Stimulated activated CD8-positive, alpha-beta memory T cell treated with anti-CD3 and anti-CD28 coated beads, Interleukin-7, amount 100 ng/mL, for 48 hours (primary cell): Measurements from ENCODE around the gene MYO15B.

ENCODE experiments used
- DNase-seq, 2 donors: peaks; one replicate each; pipeline ENCODE4 v3.0.0-alpha.2; 2020; ENCODE audit warnings: low read depth in 1 of 2; ENCODE audit errors: extremely low read depth in 1 of 2

Gene MYO15B

DNA sequence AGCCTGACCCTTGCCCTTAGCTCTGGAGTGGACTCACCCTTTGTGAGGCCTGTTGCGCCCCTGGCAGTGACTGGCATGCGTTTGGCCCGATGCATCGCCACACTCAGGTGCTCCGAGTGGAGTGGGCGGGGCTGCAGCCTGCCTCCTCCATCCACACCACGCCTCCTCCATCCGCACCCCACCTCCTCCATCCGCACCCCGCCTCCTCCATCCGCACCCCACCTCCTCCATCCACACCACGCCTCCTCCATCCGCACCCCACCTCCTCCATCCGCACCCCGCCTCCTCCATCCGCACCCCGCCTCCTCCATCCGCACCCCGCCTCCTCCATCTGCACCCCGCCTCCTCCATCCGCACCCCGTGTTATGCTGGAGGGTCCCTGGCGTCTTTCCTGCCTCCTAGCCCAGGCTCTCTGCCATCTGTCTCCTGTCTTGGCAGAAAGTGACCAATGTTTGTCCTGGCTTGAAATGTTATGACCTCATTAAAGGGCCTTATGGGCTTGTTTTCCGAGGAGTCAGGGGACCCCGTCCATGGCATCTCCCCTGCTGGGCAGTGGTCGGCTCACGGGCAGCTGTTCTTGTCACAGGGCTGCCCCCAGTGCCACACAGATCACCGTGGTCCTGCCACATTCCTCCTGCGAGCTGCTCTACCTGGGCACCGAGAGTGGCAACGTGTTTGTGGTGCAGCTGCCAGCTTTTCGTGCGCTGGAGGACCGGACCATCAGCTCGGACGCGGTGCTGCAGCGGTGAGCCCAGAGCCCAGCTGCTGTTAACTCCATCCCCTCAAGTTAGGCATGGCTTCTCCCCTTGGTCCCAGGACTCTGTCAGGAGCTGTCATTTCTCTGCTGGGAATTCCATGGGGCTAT is 28.7 kb upstream of the MYO15B start:
- no peak for DNase-seq

DNA sequence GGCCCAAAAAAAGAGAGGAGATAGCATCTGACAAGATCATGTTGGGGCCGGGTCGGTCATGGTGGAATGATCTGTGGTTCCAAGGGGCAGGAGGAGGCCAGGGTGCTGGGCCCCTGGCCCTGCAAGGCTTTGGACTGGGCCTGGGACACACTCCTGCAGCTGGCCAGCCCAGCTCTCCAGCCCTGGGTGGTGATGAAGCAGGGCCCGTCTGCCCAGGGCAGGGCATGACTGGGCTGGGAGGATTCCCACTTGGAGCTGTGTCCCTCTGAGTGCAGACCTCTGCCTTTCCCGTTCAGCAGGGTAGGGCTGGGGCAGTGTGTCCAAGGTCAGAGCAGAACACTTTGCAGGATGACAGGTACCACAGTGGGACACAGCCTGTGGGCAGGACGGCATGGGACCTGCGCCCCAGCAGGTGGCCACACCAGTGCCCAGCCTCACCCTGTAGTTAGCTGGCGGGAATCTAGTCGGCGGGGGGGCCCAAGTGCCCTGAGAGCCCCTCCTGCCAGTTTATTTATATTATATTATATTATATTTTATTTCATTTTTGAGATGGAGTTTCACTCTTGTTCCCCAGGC is 27.6 kb upstream of the MYO15B start:
- no peak for DNase-seq

DNA sequence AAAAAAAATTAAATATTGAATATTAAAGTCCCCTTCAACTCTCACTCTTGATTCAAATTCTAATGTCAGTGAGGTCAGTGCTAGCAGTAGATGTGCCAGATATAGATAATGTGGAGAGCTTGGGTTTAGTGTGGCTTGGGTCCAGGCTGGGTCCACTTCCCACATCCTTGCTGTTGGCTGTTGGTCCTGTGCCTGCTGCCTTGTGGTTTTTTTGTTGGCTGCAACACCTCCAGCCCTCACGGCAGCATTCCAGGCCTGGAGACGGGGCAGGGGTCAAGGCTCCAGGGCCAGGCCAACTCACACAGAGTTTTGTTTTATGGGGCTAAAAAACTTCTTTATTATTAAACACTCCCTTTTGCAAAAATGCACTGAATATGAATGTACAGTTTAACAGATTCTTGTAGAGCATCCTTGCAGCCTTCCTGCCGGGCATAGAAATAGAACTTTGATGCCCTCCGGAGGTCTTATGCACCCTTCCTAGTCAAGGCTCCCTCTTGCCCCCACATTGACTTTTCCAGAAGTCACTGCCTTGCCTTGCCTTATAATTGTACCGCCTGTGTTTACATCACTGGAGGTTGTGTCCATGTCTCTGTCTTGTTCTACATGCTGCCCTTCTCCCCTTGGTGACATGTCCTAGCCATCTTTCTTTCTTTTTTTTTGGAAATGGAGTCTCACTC is 25.5 kb upstream of the MYO15B start:
- DNase-seq: no peak

DNA sequence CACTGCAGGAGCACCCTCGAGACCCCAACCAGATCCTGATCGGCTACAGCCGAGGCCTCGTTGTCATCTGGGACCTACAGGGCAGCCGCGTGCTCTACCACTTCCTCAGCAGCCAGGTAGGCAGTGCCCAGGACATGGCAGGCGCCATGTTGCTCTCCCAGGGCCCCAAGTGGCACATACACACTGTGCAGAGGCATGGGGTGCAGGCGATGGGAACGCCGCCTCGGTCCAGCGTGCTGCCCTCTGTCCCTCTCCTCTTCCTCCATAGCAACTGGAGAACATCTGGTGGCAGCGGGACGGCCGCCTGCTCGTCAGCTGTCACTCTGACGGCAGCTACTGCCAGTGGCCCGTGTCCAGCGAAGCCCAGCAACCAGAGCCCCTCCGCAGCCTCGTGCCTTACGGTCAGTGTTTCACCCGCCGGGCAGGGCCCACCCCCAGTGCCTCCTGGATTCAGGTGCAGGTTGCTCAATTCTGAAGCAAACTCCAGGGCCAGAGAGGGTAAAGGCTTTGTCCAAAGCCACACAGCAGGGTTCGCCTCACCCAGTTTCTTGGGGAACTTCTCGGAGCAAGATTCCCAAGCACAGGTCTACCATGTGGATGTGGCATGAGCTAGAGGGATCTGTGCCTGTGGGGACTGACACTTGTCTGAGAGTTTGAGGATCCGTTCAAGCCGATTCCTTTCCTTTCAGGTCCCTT is 24.4 kb upstream of the MYO15B start:
- no peak for DNase-seq

DNA sequence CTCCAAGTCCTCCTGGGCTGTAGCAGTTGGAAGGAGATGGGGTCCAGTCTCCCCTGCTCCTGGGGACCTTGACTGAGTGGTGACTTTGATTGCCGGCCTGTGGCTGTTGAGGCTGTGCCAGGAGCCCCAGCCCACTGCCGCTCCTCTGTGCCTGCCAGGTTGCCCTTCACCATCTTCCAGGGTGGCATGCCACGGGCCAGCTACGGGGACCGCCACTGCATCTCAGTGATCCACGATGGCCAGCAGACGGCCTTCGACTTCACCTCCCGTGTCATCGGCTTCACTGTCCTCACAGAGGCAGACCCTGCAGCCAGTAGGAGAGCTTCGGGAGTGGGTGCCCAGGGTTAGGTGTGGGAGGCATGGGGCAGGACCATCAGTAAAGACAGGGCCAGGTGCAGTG is 23.4 kb upstream of the MYO15B start:
- no peak for DNase-seq

DNA sequence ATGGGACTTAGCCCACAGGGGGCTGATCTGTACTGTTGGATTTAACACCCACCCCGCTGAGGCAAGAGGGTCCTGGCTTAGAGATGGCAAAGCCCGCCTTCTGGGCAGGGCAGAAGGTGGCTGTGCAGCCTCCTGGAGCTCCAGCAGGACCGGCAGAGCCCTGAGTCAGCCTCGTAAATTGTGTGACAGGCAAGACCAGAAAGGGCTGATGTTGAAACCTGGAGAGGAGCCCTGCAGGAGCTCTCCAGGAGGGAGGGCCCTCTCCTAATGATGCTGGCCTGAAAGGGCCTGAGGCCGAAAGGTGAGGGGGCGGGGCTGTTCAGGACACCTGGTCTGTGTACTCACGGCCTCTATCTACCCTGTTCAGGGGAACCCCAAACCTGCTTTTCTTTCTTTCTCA is 22.5 kb upstream of the MYO15B start:
- no peak for DNase-seq

DNA sequence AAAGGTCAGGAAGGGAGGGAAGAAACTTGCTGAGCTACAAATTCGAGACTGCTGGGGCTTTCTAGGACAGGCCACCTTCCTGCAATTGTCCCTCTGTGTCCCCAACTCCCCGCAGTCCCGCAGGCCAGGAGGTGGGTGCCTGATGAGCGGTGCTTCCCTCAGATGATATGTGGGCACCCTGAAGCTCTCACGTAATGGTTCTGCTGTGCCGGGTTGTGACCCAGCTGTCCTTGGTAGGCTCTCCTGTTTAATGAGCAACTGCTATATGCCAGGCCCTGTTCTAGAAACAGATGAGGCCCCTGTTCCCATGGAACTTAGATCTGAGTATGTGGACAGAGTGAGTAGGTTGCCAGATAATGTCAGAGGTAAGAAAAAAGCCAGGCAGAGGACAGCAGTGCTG is 22.0 kb upstream of the MYO15B start:
- no peak for DNase-seq

DNA sequence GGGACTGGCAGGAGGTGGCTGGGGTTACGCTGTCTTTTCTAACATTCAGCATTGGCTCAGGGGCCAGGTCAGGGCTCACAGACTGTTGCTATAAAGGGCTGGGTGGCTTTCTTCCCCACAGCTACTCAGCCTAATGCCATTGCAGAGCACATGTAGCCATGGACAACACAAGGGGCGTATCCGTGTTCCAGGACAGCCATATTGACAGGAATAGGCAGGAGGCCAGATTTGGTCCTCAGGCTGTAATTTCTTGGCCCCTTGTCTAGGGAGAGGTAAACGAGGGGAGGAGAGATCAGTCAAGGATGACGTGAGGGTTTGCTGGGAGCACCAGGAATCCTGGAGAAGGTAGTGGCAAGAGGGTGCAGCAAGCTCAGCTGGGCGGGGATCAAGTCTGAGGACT is 21.2 kb upstream of the MYO15B start:
- no peak for DNase-seq

DNA sequence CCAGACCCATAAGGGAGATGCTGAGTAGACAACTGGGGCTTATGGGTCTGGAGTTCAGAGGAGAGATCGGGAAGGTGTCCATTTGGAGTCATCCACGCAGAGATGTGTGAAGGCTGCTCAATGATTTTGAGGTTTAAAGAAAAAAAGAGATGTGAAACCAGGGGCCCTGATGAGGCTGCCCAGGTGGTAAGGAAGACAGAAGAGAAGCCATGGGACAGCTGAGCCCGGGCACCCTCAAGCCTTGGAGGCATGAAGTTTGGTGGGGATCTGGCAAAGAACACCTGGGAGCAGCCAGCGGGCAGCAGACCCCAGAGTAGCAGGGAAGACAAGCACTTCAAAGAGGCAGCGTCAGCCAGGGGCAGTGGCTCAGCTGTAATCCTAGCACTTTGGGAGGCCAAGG is 20.8 kb upstream of the MYO15B start:
- no peak for DNase-seq

DNA sequence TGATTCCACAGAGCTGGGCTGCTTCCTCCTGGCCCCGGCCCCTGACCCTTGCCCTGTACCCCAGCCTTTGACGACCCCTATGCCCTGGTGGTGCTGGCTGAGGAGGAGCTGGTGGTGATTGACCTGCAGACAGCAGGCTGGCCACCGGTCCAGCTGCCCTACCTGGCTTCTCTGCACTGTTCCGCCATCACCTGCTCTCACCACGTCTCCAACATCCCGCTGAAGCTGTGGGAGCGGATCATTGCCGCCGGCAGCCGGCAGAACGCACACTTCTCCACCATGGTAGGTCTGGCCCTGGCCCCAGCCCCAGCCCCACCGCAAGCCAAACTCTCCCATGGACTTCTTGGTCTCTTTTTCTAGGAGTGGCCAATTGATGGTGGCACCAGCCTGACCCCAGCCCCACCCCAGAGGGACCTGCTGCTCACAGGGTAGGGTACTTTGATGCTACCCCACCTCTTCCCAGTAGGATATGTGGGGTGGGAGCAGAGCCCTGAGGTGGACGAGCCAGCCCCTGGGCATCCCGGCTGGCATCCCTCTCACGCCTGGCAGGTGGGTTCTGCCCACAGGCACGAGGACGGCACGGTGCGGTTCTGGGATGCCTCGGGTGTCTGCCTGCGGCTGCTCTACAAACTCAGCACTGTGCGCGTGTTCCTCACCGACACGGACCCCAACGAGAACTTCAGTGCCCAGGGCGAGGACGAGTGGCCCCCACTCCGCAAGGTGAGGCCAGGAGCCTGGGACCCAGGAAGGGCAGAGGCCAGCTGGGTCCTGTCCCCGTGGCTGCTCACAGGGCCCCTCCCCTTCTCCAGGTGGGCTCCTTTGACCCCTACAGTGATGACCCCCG is 19.0 kb upstream of the MYO15B start:
- no peak for DNase-seq

DNA sequence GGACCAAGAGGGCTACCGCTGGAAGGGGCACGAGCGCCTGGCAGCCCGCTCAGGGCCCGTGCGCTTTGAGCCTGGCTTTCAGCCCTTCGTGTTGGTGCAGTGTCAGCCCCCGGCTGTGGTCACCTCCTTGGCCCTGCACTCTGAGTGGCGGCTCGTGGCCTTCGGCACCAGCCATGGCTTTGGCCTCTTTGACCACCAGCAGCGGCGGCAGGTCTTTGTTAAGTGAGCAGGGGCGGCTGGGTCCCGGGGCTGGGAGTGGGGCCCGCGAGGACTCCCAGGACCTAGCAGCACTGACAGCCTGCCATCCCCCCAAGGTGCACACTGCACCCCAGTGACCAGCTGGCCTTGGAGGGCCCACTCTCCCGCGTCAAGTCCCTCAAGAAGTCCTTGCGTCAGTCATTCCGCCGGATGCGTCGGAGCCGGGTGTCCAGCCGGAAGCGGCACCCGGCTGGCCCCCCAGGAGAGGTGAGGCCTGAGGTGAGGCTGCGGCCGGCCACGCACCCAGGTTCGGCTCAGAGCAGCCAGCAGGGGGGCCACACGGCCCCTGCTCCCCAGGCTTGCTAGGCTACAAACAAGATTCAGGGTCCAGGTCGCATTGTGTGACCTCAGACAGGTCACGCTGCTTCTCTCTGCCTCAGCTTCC is 17.4 kb upstream of the MYO15B start:
- DNase-seq: no peak

DNA sequence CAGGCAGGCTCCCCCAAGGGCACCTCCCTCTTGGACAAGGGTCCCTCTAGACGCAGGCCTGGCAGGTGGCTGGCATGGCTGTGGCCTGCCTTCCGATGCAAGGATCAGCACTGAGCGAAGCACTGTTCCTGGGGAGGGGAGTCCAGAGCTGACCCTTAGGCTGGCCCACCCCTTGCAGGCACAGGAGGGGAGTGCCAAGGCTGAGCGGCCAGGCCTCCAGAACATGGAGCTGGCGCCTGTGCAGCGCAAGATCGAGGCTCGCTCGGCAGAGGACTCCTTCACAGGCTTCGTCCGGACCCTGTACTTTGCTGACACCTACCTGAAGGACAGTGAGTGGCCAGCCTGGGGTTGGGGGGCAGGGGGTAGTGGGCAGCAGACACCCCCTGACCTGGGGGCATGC is 16.8 kb upstream of the MYO15B start:
- DNase-seq: no peak

DNA sequence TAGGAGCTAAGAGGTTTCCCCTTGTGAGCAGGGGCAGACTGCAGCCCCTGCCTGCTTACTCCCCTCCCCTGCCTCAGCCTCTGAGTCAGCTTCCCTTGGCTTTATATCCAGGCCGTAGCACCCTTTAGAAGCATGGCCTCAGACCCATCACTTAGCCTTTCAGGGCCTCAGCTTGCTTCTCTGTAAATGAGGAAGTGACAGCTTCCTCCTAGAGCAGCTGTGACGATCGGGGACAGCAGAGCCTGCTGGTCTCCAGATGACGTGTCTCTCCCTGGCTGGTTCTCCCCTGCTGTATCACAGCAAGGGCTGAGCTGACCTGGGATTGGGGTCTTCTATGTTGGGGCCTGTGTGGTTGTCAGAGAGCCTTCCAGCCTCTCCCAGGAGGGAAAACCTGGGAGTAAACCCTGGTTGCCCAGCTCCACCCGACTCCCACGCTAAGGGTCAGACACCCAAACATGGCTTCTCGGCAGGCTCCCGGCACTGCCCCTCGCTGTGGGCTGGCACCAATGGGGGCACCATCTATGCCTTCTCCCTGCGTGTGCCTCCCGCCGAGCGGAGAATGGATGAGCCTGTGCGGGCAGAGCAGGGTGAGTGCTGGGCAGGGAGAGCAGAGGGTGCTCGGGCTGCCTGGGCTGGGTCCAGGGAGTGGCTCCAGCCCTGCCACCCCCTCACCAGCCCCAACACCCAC is 16.3 kb upstream of the MYO15B start:
- no peak for DNase-seq

DNA sequence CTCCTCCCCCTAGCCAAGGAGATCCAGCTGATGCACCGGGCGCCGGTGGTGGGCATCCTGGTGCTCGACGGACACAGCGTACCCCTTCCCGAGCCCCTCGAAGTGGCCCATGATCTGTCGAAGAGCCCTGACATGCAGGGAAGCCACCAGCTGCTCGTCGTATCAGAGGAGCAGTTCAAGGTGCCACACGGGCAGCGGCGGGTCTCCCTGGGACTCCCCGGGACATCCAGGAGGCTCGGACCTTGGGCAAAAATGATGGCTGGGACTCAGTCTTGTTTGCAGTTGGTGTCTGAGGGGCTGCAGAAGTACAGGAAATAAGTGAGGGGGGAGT is 15.8 kb upstream of the MYO15B start:
- DNase-seq: no peak

DNA sequence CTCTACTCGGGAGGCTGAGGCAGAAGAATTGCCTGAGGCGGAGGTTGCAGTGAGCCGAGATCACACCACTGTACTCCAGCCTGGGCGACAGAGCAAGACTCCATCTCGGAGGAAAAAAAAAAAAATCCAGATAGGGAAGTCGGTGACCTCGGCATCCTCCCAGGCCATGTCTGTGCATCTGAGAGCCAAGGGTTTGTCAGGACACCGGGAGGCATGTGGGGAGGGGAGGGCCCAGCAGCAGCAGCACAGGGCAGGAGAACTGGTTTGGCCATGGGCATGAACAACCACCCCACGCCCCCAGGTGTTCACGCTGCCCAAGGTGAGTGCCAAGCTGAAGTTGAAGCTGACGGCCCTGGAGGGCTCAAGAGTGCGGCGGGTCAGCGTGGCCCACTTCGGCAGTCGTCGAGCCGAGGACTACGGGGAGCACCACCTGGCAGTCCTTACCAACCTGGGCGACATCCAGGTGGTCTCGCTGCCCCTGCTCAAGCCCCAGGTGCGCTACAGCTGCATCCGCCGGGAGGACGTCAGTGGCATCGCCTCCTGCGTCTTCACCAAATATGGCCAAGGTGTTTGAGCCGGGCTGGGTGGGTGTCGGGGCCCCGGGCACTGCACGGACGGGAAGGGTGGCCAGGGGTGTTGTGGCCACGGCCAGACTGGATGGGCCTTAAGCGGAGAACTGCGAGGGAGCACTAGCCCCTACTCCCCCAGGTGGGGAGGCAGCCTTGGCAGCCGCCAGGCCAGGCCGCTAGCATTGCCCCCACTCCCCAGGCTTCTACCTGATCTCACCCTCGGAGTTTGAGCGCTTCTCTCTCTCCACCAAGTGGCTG is 14.7 kb upstream of the MYO15B start:
- no peak for DNase-seq

DNA sequence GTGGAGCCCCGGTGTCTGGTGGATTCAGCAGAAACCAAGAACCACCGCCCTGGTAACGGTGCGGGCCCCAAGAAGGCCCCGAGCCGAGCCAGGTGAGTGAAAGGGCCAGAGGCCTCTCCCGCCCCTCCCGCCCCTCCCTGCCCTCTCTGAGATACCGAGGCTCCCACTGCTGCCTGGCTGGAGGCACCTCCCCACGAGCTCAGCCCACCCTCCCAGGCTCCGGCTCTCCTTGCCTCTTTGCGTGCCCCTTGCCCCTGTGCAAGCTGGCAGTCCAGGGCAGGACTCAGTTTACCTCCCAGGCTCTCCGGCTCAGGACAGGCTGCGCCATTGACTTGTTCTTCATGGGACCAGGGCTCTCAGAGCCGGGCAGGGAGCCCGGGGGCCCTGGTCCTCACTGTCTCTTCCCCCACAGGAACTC is 14.1 kb upstream of the MYO15B start:
- DNase-seq: no peak

DNA sequence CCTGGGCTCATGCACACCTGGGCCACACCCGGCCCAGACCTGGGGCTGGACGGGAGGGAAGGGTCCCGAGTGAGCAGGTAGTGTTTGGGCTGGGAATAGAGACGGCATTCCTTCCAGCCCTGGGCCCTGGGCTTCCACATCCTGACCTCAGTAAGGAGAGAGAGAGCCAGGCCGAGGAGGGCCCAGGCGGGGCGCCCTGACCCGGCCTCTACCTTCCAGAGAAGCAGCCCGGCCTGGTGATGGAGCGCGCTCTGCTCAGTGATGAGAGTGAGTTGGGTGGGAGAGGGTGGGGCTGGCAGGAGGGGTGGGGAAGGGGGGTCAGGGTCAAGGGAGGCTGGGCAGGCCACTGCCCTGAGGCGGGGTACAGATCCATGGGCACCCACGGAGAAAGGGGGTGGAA is 13.6 kb upstream of the MYO15B start:
- DNase-seq: no peak

DNA sequence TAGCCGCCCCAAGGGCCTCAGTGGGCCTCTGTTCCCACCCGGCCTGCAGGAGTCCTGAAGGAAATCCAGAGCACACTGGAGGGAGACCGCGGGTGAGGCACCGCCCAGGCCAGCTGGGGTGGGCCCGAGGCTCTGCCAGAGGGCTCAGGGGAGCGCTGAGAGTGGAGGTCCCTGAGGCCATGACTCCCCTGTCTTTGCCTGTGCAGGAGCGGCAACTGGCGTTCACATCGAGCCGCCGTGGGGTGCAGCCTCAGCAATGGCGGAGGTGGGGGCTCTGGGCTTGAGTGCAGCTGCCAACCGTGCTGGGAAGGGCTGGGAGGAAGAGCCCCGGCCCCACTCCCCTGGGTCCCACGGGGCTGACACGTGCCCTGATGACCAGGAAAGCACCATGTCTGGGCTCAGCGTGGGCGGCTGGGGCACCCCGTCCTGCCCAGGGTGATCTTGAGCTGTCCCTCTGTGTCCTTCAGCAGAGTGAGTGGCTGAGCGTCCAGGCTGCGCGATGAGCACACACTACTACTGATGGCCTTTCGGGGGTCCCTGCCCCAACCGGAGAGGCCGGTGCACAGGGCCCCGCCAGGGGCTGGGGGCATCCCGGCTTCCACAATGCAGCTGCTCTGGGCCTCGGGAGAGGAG is 13.1 kb upstream of the MYO15B start:
- no peak for DNase-seq
